GM23338 (cell line): ENCODE results near the gene CACNG1. TPM values are rescaled to one million over a fixed set of nuclear protein-coding genes. Genes with fewer than 3 reads are reported as not detected.

ENCODE experiments used
- ATAC-seq: fragments of 200-7000 bp; cut with Tn5 transposase; 3 replicates; pipeline ENCODE4 v1.9.1; 2020
- DNase-seq: peaks from one replicate; pipeline ENCODE4 v3.0.0-alpha.2; 2015; ENCODE audit warnings: low spot score
- H2AFZ ChIP-seq: fragments of 200-600 bp; sonication (generic); 2 replicates; pipeline ENCODE4 v1.8.0; 2016; ENCODE audit warnings: antibody characterized with exemption, mild to moderate bottlenecking, moderate library complexity
- H3F3A ChIP-seq: fragments of 200-600 bp; sonication (generic); replicated peaks from 2 replicates; pipeline ENCODE4 v1.8.0; 2017; ENCODE audit warnings: antibody characterized with exemption, mixed run types, low read depth
- H3K27ac ChIP-seq: fragments of 200-600 bp; sonication (generic); 2 replicates; pipeline ENCODE4 v1.6.1; 2016; ENCODE audit warnings: low read depth
- H3K27me3 ChIP-seq: fragments of 200-600 bp; sonication (generic); 2 replicates; pipeline ENCODE4 v1.8.0; 2016; ENCODE audit warnings: mild to moderate bottlenecking, mixed run types, moderate library complexity; ENCODE audit not compliant: insufficient read depth
- H3K36me3 ChIP-seq: fragments of 200-600 bp; sonication (generic); 2 replicates; pipeline ENCODE4 v1.8.0; 2016; ENCODE audit warnings: mild to moderate bottlenecking; ENCODE audit not compliant: insufficient read depth
- H3K4me1 ChIP-seq: fragments of 200-600 bp; sonication (generic); 2 replicates; pipeline ENCODE4 v1.8.0; 2016; ENCODE audit warnings: mild to moderate bottlenecking, moderate library complexity; ENCODE audit not compliant: insufficient read depth
- H3K4me2 ChIP-seq: fragments of 200-600 bp; sonication (generic); 2 replicates; pipeline ENCODE4 v1.7.1; 2017; ENCODE audit warnings: mixed run types
- H3K4me3 ChIP-seq: fragments of 200-600 bp; sonication (generic); 2 replicates; pipeline ENCODE4 v1.6.1; 2016; ENCODE audit warnings: mixed run types
- H3K79me2 ChIP-seq: fragments of 200-600 bp; sonication (generic); replicated peaks from 2 replicates; pipeline ENCODE4 v1.8.0; 2017; ENCODE audit warnings: mild to moderate bottlenecking; ENCODE audit not compliant: insufficient read depth
- H3K9me2 ChIP-seq: fragments of 200-600 bp; sonication (generic); 2 replicates; pipeline ENCODE4 v1.8.0; 2017; ENCODE audit not compliant: insufficient read depth
- H4K20me1 ChIP-seq: fragments of 200-600 bp; sonication (generic); replicated peaks from 2 replicates; pipeline ENCODE4 v1.8.0; 2017; ENCODE audit warnings: mild to moderate bottlenecking; ENCODE audit not compliant: insufficient read depth
- H3K27ac Mint-ChIP-seq: 2 replicates; pipeline ENCODE4 v1.8.0; 2020; ENCODE audit warnings: inconsistent platforms, mild to moderate bottlenecking, moderate library complexity, mixed read lengths
- H3K27me3 Mint-ChIP-seq: 3 replicates; pipeline ENCODE4 v1.8.0; 2022; ENCODE audit warnings: low read depth, mild to moderate bottlenecking, moderate library complexity, mixed read lengths, inconsistent platforms; ENCODE audit not compliant: insufficient read depth, poor library complexity
- H3K36me3 Mint-ChIP-seq: 3 replicates; pipeline ENCODE4 v1.8.0; 2021; ENCODE audit warnings: low read depth, mild to moderate bottlenecking, inconsistent platforms, moderate library complexity, mixed read lengths
- H3K4me1 Mint-ChIP-seq: 3 replicates; pipeline ENCODE4 v1.8.0; 2020; ENCODE audit warnings: mild to moderate bottlenecking, inconsistent platforms, mixed read lengths
- H3K4me3 Mint-ChIP-seq: 3 replicates; pipeline ENCODE4 v1.8.0; 2021; ENCODE audit warnings: moderate library complexity, mild to moderate bottlenecking, inconsistent platforms, mixed read lengths
- H3K9me3 Mint-ChIP-seq: 3 replicates; pipeline ENCODE4 v1.8.0; 2020; ENCODE audit warnings: moderate library complexity, mild to moderate bottlenecking, inconsistent platforms, mixed read lengths
- CREB1 ChIP-seq: fragments of 250-450 bp; sonication (Bioruptor Pico); IDR thresholded peaks from 2 replicates; pipeline ENCODE4 v1.5.0; 2020; ENCODE audit warnings: low read depth, mild to moderate bottlenecking, moderate library complexity
- EZH2 ChIP-seq: fragments of 200-600 bp; sonication (generic); IDR thresholded peaks from one replicate; pipeline ENCODE4 v1.8.0; 2017; ENCODE audit warnings: antibody characterized with exemption, mild to moderate bottlenecking, low read depth; ENCODE audit not compliant: unreplicated experiment
- EZH2phosphoT487 ChIP-seq: fragments of 200-600 bp; sonication (generic); IDR thresholded peaks from one replicate; pipeline ENCODE4 v1.8.1; 2018; ENCODE audit warnings: antibody characterized with exemption; ENCODE audit not compliant: unreplicated experiment
- JUNB ChIP-seq: IDR thresholded peaks from one replicate; pipeline ENCODE4 v1.6.1; 2016; ENCODE audit warnings: antibody characterized with exemption; ENCODE audit not compliant: unreplicated experiment
- NANOG ChIP-seq: IDR thresholded peaks from 2 replicates; pipeline ENCODE4 v1.6.1; 2016; ENCODE audit warnings: antibody characterized with exemption, borderline replicate concordance
- POLR2AphosphoS5 ChIP-seq: IDR thresholded peaks from 2 replicates; pipeline ENCODE4 v1.6.1; 2016; ENCODE audit warnings: antibody characterized with exemption, low read depth
- REST ChIP-seq: IDR thresholded peaks from one replicate; pipeline ENCODE4 v1.6.1; 2018; ENCODE audit warnings: antibody characterized with exemption; ENCODE audit not compliant: unreplicated experiment
- ZNF114 ChIP-seq: fragments of 250-450 bp; sonication (Bioruptor Pico); IDR thresholded peaks from 2 replicates; pipeline ENCODE4 v1.5.0; 2020; ENCODE audit warnings: mild to moderate bottlenecking, moderate library complexity
- ZNF331 ChIP-seq: fragments of 250-450 bp; sonication (Bioruptor Pico); IDR thresholded peaks from 2 replicates; pipeline ENCODE4 v1.5.0; 2020; ENCODE audit warnings: low read depth, mild to moderate bottlenecking, moderate library complexity
- ZNF462 ChIP-seq: fragments of 250-450 bp; sonication (Bioruptor Pico); IDR thresholded peaks from 2 replicates; pipeline ENCODE4 v1.5.0; 2020; ENCODE audit warnings: mild to moderate bottlenecking, moderate library complexity
- polyA plus RNA-seq: library from polyadenylated mRNA; unstranded; fragments of >200 nt; fragmentation: Nextera tagmentation; extraction: Ambion mirVana; gene quantifications from 2 replicates; pipeline ENCODE4 v1.2.1, GENCODE V29; 2016
- total RNA-seq: library from RNA; depleted of rRNA; stranded (reverse); fragments of >200 nt; shearing (Covaris generic); gene quantifications from 2 replicates; pipeline ENCODE4 v1.2.3, GENCODE V29; 2014
- TF ChIP-seq, protein P1 (sequence below): IDR thresholded peaks from 2 replicates; pipeline ENCODE4 v1.6.1; 2016; ENCODE audit warnings: antibody characterized with exemption
- TF ChIP-seq, protein P2 (sequence below), 2 experiments: fragments of 200-600 bp in 1 of 2; sonication (generic) in 1 of 2; conservative IDR thresholded peaks; 2 replicates each; pipeline versions ENCODE4 v1.5.1 to v1.6.1; 2016 to 2017; ENCODE audit warnings: antibody characterized with exemption in 2 of 2, low read depth in 2 of 2, mild to moderate bottlenecking in 2 of 2, moderate library complexity in 1 of 2

Gene CACNG1
- total and polyA plus RNA-seq, 2 experiments from 2014 or later, result not detected

DNA sequence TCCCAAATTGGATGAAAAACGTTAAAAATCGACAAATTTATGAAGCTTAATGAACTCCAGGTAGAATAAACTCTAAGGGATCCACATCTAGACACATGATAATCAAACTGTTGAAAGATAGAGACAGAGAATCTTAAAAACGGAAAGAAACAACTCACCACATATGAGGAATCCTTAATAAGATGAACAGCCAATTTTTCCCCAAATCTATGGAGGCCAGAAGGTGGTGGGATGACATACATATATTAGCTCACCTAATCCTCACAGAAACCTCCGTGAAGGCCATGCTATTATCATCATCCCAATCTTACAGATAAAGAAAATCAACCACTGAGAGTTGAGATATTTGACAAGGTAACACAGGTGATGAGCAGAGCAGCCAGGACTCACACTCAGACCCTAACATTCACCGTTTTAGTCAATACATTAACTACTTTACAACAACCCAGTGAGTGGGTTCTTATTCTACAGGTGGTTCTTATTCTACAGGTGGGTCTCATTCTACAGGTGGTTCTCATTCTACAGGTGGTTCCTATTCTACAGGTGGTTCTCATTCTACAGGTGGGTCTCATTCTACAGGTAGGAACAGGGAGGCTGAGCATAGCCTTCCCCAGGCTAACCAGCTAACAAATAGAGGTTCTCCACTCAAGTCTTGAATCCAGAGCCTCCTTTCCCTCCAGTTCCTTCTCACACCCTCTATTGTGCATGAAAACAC lies 4.8 kb downstream of the CACNG1 start:
- Histone ChIP-seq H3K27ac (no peak overlapping the region), H3K79me2 (no peaks in the 10 kb centered on the region), H3K27me3 (no peaks in the 10 kb centered on the region), H3K36me3 (0 out of 2 replicates have a peak, but pooled peaks cover 4% of the 10 kb centered on the region), H3K4me1 (no peaks in the 10 kb centered on the region), H3K4me2 (no peak overlapping the region), H2AFZ (no peak overlapping the region), H3F3A (no peaks in the 10 kb centered on the region), H3K9me2 (no peaks in the 10 kb centered on the region), H3K4me3 (no peak overlapping the region), H4K20me1 (no peaks in the 10 kb centered on the region)
- no peak overlapping the region for H3K27ac Mint-ChIP-seq
- TF ChIP-seq REST (no peak), NANOG (no peak), ZNF462 (CRISPR knock-in tag) (no peak), ZNF331 (CRISPR knock-in tag) (no peak), POLR2AphosphoS5 (no peak), ZNF114 (CRISPR knock-in tag) (no peak), EZH2 (no peak), JUNB (no peak), EZH2phosphoT487 (no peak), CREB1 (CRISPR knock-in tag) (no peak)
- TF ChIP-seq, protein P1, sequence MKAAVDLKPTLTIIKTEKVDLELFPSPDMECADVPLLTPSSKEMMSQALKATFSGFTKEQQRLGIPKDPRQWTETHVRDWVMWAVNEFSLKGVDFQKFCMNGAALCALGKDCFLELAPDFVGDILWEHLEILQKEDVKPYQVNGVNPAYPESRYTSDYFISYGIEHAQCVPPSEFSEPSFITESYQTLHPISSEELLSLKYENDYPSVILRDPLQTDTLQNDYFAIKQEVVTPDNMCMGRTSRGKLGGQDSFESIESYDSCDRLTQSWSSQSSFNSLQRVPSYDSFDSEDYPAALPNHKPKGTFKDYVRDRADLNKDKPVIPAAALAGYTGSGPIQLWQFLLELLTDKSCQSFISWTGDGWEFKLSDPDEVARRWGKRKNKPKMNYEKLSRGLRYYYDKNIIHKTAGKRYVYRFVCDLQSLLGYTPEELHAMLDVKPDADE, result no peak
- TF ChIP-seq, protein P2, sequence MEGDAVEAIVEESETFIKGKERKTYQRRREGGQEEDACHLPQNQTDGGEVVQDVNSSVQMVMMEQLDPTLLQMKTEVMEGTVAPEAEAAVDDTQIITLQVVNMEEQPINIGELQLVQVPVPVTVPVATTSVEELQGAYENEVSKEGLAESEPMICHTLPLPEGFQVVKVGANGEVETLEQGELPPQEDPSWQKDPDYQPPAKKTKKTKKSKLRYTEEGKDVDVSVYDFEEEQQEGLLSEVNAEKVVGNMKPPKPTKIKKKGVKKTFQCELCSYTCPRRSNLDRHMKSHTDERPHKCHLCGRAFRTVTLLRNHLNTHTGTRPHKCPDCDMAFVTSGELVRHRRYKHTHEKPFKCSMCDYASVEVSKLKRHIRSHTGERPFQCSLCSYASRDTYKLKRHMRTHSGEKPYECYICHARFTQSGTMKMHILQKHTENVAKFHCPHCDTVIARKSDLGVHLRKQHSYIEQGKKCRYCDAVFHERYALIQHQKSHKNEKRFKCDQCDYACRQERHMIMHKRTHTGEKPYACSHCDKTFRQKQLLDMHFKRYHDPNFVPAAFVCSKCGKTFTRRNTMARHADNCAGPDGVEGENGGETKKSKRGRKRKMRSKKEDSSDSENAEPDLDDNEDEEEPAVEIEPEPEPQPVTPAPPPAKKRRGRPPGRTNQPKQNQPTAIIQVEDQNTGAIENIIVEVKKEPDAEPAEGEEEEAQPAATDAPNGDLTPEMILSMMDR (conservative IDR thresholded peaks at IDR 0.05; ENCODE audit: low read depth in 2 of 2), result no peak
- H3K27me3 Mint-ChIP-seq, result peaks cover 5% of the 10 kb centered on the region
- peaks cover 13% of the 10 kb centered on the region; the same call in 2 of the 3 replicates for H3K36me3 Mint-ChIP-seq
- H3K4me3 Mint-ChIP-seq, result no peak overlapping the region
- H3K9me3 Mint-ChIP-seq, result peaks cover 28% of the 10 kb centered on the region
- DNase-seq, result no peak
- H3K4me1 Mint-ChIP-seq, result no peaks in the 10 kb centered on the region
- no peak for ATAC-seq
